WI38 (cell line): ENCODE measurements around the gene CADPS2.

Source experiments
- H3K4me3 ChIP-seq: 2 replicates; pipeline ENCODE4 v1.5.1; 2011; ENCODE audit warnings: low read depth, mild to moderate bottlenecking, control low read depth, low read length
- TF ChIP-seq, protein P1 (sequence below): IDR thresholded peaks from 2 replicates; pipeline ENCODE4 v1.5.1; 2012; ENCODE audit warnings: low read depth, mild to moderate bottlenecking, control low read depth, low read length

The CADPS2 gene

DNA sequence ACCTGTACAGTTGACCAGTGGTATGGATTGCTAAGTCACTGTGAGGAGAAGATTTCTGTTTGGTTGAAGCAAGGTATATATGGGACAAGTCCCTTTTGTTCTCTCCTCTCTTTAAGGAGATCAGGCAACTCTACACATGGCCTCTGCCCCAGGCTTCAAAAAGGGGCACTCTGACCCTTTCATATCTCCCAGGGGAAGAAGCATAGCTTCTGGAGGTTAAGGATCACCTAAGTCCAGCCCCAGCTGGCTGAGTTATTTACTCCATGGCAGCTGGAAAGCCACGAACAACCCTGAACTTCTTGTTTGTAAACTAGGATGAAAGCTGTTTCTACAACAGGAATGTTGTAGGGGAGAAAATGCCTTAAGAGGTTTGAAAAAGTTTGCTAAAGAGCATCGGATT is 452.5 kb downstream of the CADPS2 start:
- TF ChIP-seq, protein P1, sequence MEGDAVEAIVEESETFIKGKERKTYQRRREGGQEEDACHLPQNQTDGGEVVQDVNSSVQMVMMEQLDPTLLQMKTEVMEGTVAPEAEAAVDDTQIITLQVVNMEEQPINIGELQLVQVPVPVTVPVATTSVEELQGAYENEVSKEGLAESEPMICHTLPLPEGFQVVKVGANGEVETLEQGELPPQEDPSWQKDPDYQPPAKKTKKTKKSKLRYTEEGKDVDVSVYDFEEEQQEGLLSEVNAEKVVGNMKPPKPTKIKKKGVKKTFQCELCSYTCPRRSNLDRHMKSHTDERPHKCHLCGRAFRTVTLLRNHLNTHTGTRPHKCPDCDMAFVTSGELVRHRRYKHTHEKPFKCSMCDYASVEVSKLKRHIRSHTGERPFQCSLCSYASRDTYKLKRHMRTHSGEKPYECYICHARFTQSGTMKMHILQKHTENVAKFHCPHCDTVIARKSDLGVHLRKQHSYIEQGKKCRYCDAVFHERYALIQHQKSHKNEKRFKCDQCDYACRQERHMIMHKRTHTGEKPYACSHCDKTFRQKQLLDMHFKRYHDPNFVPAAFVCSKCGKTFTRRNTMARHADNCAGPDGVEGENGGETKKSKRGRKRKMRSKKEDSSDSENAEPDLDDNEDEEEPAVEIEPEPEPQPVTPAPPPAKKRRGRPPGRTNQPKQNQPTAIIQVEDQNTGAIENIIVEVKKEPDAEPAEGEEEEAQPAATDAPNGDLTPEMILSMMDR: no peak
- H3K4me3 ChIP-seq: no peak overlapping the region

GRCh38 chr7:122430710-122431109 is 455.6 kb downstream of the CADPS2 start:
- TF ChIP-seq, protein P1: no peak
- no peak overlapping the region for H3K4me3 ChIP-seq

DNA sequence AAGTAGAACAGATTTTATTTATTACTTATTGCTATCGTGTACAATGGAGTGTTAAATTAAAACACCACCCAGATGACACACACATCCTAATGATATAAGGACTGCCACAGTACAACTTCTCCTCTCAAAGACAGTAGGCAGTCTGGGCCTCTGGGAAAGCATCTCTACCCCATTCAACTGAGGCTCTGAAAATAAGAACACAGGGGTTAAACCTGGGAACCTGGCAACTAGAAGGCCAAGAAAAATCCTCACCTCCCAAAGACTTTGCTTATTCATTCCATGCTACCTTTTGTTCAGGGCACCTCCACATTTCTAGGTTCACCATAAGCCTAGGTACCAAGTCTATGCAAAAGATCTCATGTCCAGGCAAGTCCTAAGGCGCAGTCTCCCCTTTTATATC is 456.3 kb downstream of the CADPS2 start:
- TF ChIP-seq, protein P1: no peak
- H3K4me3 ChIP-seq: no peak overlapping the region

GRCh38 chr7:122425731-122426130 is 460.5 kb downstream of the CADPS2 start:
- H3K4me3 ChIP-seq: no peak overlapping the region
- TF ChIP-seq, protein P1: no peak

DNA sequence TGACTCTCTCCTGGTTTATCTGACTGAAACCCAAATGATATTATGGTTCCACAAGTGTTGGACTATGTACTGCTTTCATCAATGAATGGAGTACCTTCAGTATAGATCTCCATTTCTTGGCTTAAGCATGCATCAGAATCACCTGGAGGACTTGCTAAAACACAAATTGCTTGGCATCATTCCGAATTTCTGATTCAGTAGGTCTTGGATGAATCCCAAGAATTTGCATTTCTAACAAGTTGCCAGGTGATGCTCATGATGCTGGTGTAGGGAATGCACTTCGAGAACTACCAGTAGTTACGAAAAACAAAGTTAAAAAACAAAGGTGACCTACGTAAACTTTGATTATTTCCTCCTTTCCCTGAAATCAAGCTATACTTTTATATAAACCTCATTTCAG is 462.7 kb downstream of the CADPS2 start:
- TF ChIP-seq, protein P1: no peak
- no peak overlapping the region for H3K4me3 ChIP-seq

- H3K4me3 ChIP-seq: no peak overlapping the region
- TF ChIP-seq, protein P1: no peak
Observed at GRCh38 chr7:122416336-122416735, 469.9 kb downstream of the CADPS2 start.

- TF ChIP-seq, protein P1: no peak
- H3K4me3 ChIP-seq: no peak overlapping the region
Observed at GRCh38 chr7:122415510-122415909, 470.8 kb downstream of the CADPS2 start.
